Esophagus (tissue), 2 donors: ENCODE results near the gene SIGLEC10. TPM values are rescaled to one million over a fixed set of nuclear protein-coding genes. Genes with fewer than 3 reads are reported as not detected.
"Not testable (repeated sequence)": the region's sequence is repeated elsewhere in the genome, so short reads cannot be mapped to it uniquely, and the experiment has no call there.

ENCODE experiments used
- H3K27ac ChIP-seq, 2 donors: one replicate each; pipeline ENCODE4 v1.5.1; 2013; ENCODE audit warnings: low read depth in 2 of 2, mild to moderate bottlenecking in 2 of 2, inconsistent platforms in 1 of 2, low read length in 1 of 2, moderate library complexity in 1 of 2
- H3K27me3 ChIP-seq, 2 donors: one replicate each; pipeline ENCODE4 v1.6.1; 2013; ENCODE audit warnings: low read length in 2 of 2, control low read depth in 1 of 2, mild to moderate bottlenecking in 1 of 2; ENCODE audit not compliant: insufficient read depth in 2 of 2, control insufficient read depth in 1 of 2
- H3K36me3 ChIP-seq, 2 donors: one replicate each; pipeline ENCODE4 v1.6.1; 2013; ENCODE audit warnings: low read length in 1 of 2; ENCODE audit not compliant: control insufficient read depth in 2 of 2, insufficient read depth in 2 of 2
- H3K4me1 ChIP-seq, 2 donors: one replicate each; pipeline ENCODE4 v1.6.1; 2013; ENCODE audit warnings: low read length in 1 of 2; ENCODE audit not compliant: control insufficient read depth in 2 of 2, insufficient read depth in 2 of 2
- H3K4me3 ChIP-seq, 2 donors: one replicate each; pipeline ENCODE4 v1.5.1; 2013; ENCODE audit warnings: low read length in 2 of 2, mild to moderate bottlenecking in 2 of 2, low read depth in 1 of 2, moderate library complexity in 1 of 2
- H3K9me3 ChIP-seq, 2 donors: one replicate each; pipeline ENCODE4 v1.6.1; 2013; ENCODE audit warnings: mild to moderate bottlenecking in 2 of 2, low read depth in 1 of 2, low read length in 1 of 2, moderate library complexity in 1 of 2; ENCODE audit not compliant: control insufficient read depth in 2 of 2, insufficient read depth in 1 of 2
- WGBS, 2 donors: extraction: QIAGEN DNeasy Blood & Tissue Kit; methylation state at CpG; one replicate each; pipeline ENCODE4 v1.1.7; 2013; 5-methylcytosine and 5-hydroxymethylcytosine counted together
- polyA plus RNA-seq, 2 donors: library from polyadenylated mRNA; stranded (reverse); fragments of 200-250 nt; gene quantifications; one replicate each; pipeline ENCODE4 v1.2.3, GENCODE V29; 2013
- donor health status: healthy with polysubstance abuse.
- donor health status: Bipolar disorder and iron deficiency.

SIGLEC10 gene, protein sequence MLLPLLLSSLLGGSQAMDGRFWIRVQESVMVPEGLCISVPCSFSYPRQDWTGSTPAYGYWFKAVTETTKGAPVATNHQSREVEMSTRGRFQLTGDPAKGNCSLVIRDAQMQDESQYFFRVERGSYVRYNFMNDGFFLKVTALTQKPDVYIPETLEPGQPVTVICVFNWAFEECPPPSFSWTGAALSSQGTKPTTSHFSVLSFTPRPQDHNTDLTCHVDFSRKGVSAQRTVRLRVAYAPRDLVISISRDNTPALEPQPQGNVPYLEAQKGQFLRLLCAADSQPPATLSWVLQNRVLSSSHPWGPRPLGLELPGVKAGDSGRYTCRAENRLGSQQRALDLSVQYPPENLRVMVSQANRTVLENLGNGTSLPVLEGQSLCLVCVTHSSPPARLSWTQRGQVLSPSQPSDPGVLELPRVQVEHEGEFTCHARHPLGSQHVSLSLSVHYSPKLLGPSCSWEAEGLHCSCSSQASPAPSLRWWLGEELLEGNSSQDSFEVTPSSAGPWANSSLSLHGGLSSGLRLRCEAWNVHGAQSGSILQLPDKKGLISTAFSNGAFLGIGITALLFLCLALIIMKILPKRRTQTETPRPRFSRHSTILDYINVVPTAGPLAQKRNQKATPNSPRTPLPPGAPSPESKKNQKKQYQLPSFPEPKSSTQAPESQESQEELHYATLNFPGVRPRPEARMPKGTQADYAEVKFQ
- under 1 TPM; 0.65 to 0.79 TPM for polyA plus RNA-seq

DNA sequence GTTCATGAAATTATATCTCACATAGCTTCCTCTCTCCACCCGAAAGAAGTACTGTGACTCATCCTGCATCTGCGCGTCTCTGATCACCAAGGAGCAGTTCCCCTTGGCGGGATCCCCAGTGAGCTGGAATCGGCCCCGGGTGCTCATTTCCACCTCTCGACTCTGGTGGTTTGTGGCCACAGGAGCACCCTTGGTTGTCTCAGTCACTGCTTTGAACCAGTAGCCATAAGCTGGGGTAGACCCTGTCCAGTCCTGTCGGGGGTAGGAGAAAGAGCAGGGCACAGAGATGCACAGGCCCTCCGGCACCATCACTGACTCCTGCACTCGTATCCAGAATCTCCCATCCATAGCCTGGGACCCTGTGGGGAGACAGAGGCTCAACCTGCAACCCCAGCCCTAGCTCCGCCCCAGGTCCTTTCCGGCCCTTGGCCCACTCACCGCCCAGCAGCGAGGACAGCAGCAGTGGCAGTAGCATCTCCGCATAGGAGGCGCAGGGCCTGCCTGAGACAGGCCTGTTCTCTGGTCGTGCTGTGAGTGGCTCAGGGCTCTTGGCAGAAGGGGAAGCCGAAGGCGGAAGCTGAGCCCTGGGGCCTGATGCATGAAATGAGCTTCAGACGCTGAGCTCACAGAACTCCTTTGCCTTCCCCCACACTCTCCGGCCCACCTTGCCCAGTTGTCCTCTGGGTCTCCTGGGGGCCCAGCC lies at the start of gene SIGLEC10:
Gene SIGLEC10, minus strand, starts transcription at position 536 of the 703 bp plus-strand sequence. Its CDS starts 61 bp downstream, at position 475.
- 52 to 53% methylated on average over 21 of the region's 21 CpGs for whole genome bisulfite sequencing, 2 donors
- no peaks in the 10 kb centered on the region for H3K9me3 ChIP-seq
- no peak within 1 kb of the TSS for H3K4me3 ChIP-seq
- H3K36me3 ChIP-seq, result no peaks in the 10 kb centered on the region
- no peaks in the 10 kb centered on the region for H3K27me3 ChIP-seq
- peak within 1 kb of the TSS in 1 of 2 donors; percentile 22 for H3K27ac ChIP-seq
- H3K4me1 ChIP-seq, result peaks cover 0 to 3% of the 10 kb centered on the region in 2 donors

DNA sequence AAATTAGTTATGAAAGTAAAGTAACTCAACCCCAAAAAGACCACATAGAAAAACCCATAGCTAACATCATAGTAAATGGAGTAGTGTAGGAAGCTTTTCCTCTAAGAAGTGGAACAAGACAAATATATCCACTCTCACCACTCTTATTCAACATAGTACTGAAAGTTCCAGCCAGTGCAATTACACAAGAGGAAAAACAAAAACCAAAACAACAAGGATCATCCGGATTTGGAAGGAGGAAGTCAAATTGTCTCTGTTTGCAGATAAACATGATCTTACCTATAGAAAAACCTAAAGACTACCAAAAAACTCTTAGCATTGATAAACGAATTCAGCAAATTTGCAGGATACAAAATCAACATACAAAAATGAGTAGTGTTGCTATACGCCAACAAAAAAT lies 49.3 kb upstream of the SIGLEC10 start:
- Histone ChIP-seq H3K27me3 (no peaks in the 10 kb centered on the region), H3K4me1 (no peaks in the 10 kb centered on the region), H3K27ac (no peak overlapping the region), H3K4me3 (no peak overlapping the region), H3K9me3 (peaks cover 0 to 2% of the 10 kb centered on the region in 2 donors), H3K36me3 (no peaks in the 10 kb centered on the region)
- WGBS, 2 donors, result 50 to 51% methylated on average over 3 of the region's 3 CpGs

DNA sequence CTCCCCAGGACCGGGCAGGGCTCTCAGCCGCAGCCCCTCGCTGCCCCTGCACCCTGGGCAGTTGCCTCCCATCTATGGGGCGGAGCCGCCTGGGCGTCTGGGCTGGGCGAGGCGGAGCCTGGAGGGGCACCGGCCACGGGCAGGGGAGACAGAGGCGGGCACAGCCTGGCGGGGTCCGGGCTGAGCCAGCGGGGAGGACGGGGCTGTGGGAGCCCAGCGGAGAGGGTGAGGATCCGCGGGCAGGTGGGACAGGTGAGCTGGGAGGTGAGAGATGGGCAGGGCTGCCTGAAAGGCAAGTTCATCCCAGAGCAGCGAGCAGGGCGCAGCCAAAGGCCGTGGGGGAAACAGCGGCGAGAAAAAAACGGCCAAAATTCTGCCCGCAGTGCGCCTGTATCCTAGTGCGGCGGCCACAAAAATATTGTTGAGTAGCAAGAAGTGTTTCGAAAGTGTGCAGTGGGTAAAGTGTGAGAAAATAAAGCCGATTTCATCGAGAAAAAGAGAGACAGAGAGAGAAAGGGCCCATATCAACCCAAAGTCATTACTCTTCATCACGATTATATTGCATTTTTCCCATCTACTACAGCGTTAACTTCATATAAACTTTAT lies 46.6 kb upstream of the SIGLEC10 start:
- not testable (repeated sequence) for H3K27ac ChIP-seq, H3K9me3 ChIP-seq, H3K4me1 ChIP-seq, H3K36me3 ChIP-seq, H3K27me3 ChIP-seq, H3K4me3 ChIP-seq
- 35 to 40% methylated on average over 11 to 15 of the region's 33 CpGs for WGBS, 2 donors

DNA sequence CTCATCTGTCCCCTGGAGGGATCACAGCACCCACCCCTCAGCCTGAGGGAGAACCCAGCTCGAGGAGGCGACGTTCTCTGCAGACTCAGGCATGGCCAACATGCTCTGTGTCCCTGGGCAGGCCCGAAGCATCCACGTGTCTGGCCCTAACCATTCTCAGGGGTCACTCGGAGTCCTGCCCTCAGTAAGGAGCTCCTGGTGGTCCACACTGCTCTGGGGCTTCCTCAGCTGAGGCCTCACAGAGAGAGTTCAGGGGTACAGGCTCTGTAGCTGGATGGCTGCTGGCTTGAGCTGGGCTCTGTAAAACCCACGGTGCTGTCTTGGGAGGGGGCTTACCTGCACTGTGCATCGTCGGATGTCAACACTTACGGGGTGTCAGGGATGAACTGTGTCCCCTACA lies 45.2 kb upstream of the SIGLEC10 start:
- Histone ChIP-seq H3K27me3 (no peaks in the 10 kb centered on the region), H3K36me3 (no peaks in the 10 kb centered on the region)

DNA sequence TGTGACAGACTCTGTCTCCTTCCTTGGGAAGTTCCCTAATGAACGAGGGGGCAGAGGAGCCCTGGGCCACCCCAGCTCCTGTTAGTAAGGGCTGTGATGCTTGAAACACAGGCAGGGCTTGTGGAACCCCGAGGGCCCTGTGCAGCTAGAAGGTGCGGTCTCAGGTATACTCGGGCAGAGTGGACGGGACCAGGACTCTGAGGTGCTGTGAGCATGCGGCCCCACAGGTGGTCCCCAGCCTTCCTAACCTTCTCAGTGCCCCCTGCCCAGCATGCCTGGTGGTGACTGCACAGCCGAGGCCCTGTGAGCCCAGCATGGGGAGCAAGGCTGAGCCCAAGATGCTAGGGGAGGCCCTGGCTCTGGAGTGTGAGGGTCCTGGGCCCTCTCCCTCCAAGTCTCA lies 44.8 kb upstream of the SIGLEC10 start:
- Histone ChIP-seq H3K9me3 (peaks cover 2 to 3% of the 10 kb centered on the region in 2 donors), H3K4me1 (no peaks in the 10 kb centered on the region), H3K27ac (no peak overlapping the region), H3K27me3 (no peaks in the 10 kb centered on the region), H3K4me3 (no peak overlapping the region), H3K36me3 (no peaks in the 10 kb centered on the region)
- 70 to 85% methylated on average over 7 of the region's 7 CpGs for WGBS, 2 donors

More for the DNA sequence above, 45.2 kb upstream of the SIGLEC10 start:
- Histone ChIP-seq H3K4me1 (no peaks in the 10 kb centered on the region), H3K4me3 (no peak overlapping the region), H3K9me3 (peaks cover 2 to 3% of the 10 kb centered on the region in 2 donors), H3K27ac (no peak overlapping the region)
- 77 to 83% methylated on average over 10 of the region's 10 CpGs for WGBS, 2 donors

DNA sequence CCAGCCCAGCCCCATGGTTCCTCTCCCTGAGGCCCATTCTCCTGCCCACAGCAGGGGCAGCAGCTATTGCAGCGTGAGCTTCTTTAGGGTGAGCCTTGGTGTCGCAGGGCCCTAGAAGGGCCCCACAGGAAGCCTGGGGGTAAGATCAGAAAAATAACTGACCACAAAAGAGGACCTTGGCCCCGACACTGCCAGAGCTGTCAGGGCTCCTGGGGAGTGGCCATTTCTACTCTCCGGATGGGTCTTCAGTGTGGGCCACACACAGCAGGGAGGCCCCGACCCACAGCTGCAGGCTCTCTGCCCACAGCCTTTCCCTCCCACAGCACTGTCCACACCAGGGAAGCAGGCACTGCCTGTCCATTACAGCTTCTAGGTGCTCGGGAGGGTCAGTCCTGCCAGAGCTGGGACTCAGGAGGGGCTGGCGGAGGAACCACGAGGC lies 44.3 kb upstream of the SIGLEC10 start:
- WGBS, 2 donors, result 64 to 67% methylated on average over 8 of the region's 8 CpGs
- Histone ChIP-seq H3K4me1 (no peaks in the 10 kb centered on the region), H3K4me3 (no peak overlapping the region), H3K27me3 (no peaks in the 10 kb centered on the region), H3K36me3 (no peaks in the 10 kb centered on the region), H3K27ac (no peak overlapping the region), H3K9me3 (peaks cover 2 to 3% of the 10 kb centered on the region in 2 donors)

DNA sequence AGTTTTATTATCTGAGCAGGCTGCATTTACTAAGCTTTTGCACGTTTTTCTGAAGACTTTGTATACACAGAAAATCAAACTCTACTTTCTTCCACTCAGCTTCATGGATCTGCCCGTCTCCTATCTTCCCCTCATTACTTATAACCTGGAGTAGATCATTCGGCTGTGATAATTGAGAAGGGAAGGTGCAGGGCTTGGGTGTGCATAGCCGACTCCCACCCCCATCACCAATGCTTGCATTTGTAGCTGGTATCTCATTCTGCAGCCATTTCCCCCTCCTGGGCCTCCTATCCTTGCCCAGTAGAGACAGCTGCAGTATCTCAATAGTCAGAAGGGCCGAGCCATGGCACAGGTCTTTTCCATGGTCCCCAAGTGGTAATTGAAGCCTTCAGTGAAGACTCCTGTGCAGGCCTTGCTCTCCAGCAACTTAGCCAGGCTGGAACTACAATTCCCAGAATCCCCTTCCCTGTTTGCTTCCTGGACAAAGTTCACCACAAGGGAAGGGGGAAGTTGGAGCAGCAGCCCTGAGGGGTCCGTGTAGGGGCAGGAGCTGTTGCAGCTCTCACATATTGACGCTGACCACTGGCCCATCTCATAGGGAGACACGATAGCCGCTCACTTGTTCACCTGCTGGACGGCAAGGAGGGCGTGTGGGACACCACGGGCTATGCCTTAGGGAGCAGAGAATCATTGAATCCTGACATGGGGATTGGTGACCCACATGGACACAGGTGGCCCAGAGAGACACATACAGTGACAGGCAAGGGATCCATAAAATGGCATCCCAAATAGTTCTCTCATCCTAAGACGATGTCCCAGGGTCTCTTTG lies 42.9 kb upstream of the SIGLEC10 start:
- Histone ChIP-seq H3K4me1 (no peaks in the 10 kb centered on the region), H3K9me3 (peaks cover 2 to 3% of the 10 kb centered on the region in 2 donors), H3K27ac (no peak overlapping the region), H3K36me3 (no peaks in the 10 kb centered on the region), H3K4me3 (no peak overlapping the region), H3K27me3 (no peaks in the 10 kb centered on the region)
- WGBS, 2 donors, result 58 to 59% methylated on average over 13 of the region's 13 CpGs

DNA sequence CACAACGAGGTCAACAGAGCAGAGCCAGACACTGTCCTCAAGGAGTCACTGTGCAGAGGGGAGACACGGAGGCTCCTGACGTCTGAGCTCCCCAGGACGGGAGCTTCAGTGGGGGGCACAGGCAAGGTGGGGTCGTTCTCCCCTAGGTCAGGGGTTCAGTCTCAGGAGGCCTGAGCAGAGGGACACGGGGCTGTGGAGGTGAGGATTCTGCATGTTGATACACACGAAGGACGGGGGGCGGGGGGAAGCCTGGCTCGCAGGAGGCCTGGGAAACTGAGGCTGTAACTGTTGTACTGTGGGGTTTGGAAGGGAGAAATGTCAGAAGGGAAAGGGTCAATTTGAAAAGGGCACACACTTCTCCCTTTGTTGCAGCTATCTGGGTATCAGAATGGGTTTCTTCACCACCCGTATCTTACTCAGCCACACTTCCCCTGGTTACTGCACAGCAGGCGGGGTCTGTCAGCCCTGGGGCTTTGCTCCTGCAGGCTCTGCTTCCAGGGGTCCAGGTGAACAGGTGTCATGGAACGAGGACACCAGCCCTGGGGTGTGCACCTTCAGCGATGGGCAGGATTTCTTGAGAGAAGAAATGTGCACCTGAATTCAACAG lies 41.6 kb upstream of the SIGLEC10 start:
- no peak overlapping the region for H3K4me3 ChIP-seq
- no peaks in the 10 kb centered on the region for H3K27me3 ChIP-seq
- no peaks in the 10 kb centered on the region for H3K4me1 ChIP-seq

More for the DNA sequence above, 41.6 kb upstream of the SIGLEC10 start:
- H3K36me3 ChIP-seq, result no peaks in the 10 kb centered on the region
- peaks cover 2 to 3% of the 10 kb centered on the region in 2 donors for H3K9me3 ChIP-seq
- no peak overlapping the region for H3K27ac ChIP-seq
- WGBS, 2 donors, result 71 to 79% methylated on average over 14 of the region's 14 CpGs
